H1 (cell line): ENCODE results near the gene LPCAT1. TPM values are rescaled to one million over a fixed set of nuclear protein-coding genes. Genes with fewer than 3 reads are reported as not detected.

Experiments used
- ASH2L ChIP-seq: fragments of 200-600, 300-600 bp; sonication (generic); IDR thresholded peaks from one replicate; pipeline ENCODE4 v1.7.1; 2017; ENCODE audit warnings: low read length
- CBX5 ChIP-seq: fragments of 300-800, 300-1000 bp; sonication (generic); IDR thresholded peaks from 2 replicates; pipeline ENCODE4 v1.7.1; 2016; ENCODE audit warnings: antibody characterized with exemption, low read length, low read depth
- CBX8 ChIP-seq: fragments of 300-800, 300-1000 bp; sonication (generic); IDR thresholded peaks from 2 replicates; pipeline ENCODE4 v1.7.1; 2016; ENCODE audit warnings: low read depth, low read length, borderline replicate concordance
- RXRA ChIP-seq: IDR thresholded peaks from 2 replicates; pipeline ENCODE4 v1.6.1; 2011; ENCODE audit warnings: low read depth, mild to moderate bottlenecking, low read length, moderate library complexity; ENCODE audit not compliant: insufficient read depth
- SP4 ChIP-seq: IDR thresholded peaks from 2 replicates; pipeline ENCODE4 v1.6.1; 2012; ENCODE audit warnings: low read length, inconsistent platforms
- polyA plus RNA-seq, 7 experiments: library from polyadenylated mRNA; depleted of rRNA in 3 of 7; stranded (reverse) in 5 of 7; unstranded in 2 of 7; fragments of >200 nt in 5 of 7; fragments of 200-250 nt in 2 of 7; gene quantifications; 1 replicate in 5 of 7; 2 replicates in 1 of 7; 4 replicates in 1 of 7; pipeline versions ENCODE4 v1.2.1 to v1.2.3, GENCODE V29; 2011 to 2013; ENCODE audit warnings: missing spikeins in 2 of 7, mixed read lengths in 2 of 7
- total RNA-seq: library from RNA; stranded (reverse); fragmentation: NEBNext Ultra II Directional; extraction: Animal tissue kit (Norgen Biotek cat#: 25700); gene quantifications from 2 replicates; pipeline ENCODE4 v1.2.1, GENCODE V29; 2021

The LPCAT1 gene
- total and polyA plus RNA-seq, 2 of the 8 experiments (the other 6 are each of a cell fraction or from before 2014, with no cell fraction given): 107 to 260 TPM

DNA sequence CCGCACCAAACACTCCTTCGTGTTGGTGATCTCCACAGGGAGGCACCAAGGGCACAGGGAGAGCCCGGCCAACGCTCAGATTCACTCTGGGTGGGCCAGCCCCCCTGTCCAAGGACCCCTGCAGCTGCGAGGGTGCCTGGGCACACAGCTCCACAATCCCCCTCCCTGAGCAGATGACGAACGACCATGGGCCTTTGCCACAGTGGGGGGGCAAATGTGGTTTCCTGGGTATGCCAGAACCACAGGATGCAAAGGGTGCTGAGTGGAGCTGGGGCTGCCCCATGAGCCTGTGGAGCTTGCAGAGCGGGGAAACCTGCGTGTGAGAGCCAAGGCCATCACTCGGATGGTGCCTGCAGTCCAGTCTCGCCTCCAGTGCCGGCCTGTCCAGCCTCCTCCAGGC lies 31.0 kb downstream of the LPCAT1 start (continued):
- TF ChIP-seq CBX8: no peak
- TF ChIP-seq ASH2L: no peak
- TF ChIP-seq SP4: no peak
- TF ChIP-seq RXRA: no peak
- TF ChIP-seq CBX5: no peak
